HG03135 (cell line): ENCODE measurements around the gene PRXL2C.
"Not testable (repeated sequence)": the region's sequence is repeated elsewhere in the genome, so short reads cannot be mapped to it uniquely, and the experiment has no call there.

Experiments used
- ATAC-seq: cut with Tn5 transposase; IDR thresholded peaks from one replicate; pipeline ENCODE4 v1.9.1; 2021; ENCODE audit warnings: mild to moderate bottlenecking, moderate library complexity; ENCODE audit not compliant: unreplicated experiment

Gene PRXL2C

DNA sequence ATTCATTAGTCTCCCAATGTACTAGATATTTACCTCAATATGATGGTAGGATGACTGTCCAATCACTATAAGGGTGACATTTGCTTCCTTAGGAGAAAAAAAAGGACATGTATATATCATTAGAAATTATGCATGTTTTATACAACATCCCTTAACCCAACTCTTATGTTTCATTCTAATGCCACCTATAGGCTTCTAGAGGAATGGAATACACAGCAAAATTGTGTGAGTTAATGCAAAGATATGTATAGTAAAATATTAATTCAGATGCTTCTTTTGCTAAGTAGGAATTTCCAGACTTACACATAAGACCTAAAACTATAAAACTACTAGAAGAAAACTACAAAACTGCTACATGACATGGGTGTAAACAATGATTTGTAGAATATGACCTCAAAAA lies 3.5 kb downstream of the PRXL2C start:
- ATAC-seq: no peak

DNA sequence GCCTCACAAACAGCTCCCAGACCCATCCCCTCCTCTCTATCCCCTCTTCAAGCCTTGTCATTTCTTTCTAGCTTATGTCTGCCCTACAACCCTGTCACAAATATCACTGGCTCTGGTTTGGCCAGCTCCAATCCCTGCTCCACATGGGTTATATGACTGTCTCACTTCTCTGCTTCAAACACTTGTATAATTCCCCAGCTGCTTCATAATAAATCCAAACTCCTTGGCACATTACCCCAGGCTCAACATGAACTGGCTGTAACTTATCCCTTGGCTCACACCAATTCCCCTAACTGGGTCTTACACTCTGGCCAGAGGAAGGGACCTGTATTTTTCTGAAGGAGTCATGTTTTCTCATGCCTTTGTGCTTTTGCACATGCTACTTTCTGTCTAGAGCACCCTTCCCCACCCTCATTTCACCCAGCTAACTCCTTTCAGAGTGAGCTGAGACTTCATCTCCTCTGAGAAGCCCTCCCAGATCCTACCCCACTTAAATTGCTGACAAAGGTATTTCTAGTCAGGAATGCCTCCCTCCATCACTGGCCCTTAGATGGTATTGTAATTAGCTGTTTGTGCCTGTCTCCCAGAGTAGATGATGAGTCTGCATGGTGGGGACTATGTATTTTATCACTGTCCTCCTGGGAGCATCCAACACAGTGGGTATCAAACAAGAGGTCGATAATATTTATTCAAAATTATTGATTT lies 5.3 kb downstream of the PRXL2C start:
- ATAC-seq: no peak

GRCh38 chr9:96646081-96646991 lies 8.8 kb downstream of the PRXL2C start:
- ATAC-seq: no peak

GRCh38 chr9:96644137-96644536 lies 11.0 kb downstream of the PRXL2C start:
- ATAC-seq: no peak

DNA sequence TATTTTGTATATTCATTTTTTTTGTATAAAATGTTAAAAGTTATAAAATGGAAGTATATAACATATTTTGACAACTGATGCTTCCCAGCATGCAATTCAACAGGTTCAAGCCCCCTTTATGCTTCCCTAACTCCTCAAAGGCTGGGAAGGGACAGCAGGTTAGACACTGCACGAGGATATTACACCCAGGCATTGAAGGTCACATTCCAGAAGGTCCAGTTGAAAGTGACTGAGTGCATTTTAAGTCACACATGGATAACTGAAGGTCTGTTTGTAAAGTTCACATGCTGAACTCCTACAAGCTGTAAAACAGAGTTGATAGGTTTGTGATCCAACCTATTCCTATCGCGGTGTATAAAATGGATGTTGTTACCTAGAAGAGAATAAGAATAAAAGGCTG lies 13.6 kb downstream of the PRXL2C start:
- ATAC-seq: no peak

GRCh38 chr9:96638606-96639364 lies 16.3 kb downstream of the PRXL2C start:
- ATAC-seq: no peak

DNA sequence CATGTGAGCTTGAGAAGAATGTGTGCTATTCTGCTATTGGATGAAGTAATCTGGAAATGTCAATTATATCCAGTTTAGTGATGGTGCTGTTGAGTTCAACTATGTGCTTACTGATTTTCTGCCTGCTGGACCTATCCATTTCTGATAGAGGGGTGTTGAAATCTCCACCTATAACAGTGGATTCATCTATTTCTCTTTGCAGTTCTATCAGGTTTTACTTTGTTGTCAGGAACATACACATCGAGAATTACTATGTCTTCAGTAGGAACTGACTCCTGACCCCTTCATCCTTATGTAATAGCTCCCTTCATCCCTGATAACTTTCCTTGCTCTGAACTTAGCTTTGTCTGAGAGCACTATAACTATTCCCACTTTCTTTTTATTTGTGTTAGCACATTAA lies 18.7 kb downstream of the PRXL2C start:
- ATAC-seq: no peak

DNA sequence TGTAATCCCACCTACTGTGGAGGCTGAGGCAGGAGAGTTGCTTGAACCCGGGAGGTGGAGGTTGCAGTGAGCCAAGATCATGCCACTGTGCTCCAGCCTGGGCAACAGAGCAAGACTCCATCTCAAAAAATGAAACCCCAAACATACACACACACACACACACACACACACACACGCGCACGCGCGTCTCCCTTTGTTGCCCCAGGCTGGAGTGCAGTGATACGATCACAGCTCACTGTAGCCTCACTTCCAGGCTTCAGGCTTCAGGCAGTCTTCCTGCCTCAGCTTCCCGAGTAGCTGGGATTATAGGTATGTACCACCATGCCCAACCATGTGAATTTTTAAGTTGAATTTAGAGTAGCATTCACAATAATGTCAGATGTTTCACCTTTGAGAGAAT lies 21.5 kb downstream of the PRXL2C start:
- not testable (repeated sequence) for ATAC-seq

GRCh38 chr9:96626912-96627311 lies 28.2 kb downstream of the PRXL2C start:
- no peak for ATAC-seq

GRCh38 chr9:96621618-96622017 lies 33.5 kb downstream of the PRXL2C start:
- ATAC-seq: no peak

GRCh38 chr9:96620832-96621269 lies 34.3 kb downstream of the PRXL2C start:
- no peak for ATAC-seq

GRCh38 chr9:96620181-96620514 lies 35.0 kb downstream of the PRXL2C start:
- no peak for ATAC-seq

GRCh38 chr9:96619491-96620180 lies 35.5 kb downstream of the PRXL2C start, which contains the start of gene CDC14B:
CDC14B (minus strand) TSS chr9:96619843; CDS start chr9:96619378, 465 bp downstream.
- ATAC-seq: no peak

GRCh38 chr9:96619124-96619465 lies 36.0 kb downstream of the PRXL2C start:
- ATAC-seq: no peak

- ATAC-seq: no peak
Observed at GRCh38 chr9:96618209-96619123, 36.7 kb downstream of the PRXL2C start.

DNA sequence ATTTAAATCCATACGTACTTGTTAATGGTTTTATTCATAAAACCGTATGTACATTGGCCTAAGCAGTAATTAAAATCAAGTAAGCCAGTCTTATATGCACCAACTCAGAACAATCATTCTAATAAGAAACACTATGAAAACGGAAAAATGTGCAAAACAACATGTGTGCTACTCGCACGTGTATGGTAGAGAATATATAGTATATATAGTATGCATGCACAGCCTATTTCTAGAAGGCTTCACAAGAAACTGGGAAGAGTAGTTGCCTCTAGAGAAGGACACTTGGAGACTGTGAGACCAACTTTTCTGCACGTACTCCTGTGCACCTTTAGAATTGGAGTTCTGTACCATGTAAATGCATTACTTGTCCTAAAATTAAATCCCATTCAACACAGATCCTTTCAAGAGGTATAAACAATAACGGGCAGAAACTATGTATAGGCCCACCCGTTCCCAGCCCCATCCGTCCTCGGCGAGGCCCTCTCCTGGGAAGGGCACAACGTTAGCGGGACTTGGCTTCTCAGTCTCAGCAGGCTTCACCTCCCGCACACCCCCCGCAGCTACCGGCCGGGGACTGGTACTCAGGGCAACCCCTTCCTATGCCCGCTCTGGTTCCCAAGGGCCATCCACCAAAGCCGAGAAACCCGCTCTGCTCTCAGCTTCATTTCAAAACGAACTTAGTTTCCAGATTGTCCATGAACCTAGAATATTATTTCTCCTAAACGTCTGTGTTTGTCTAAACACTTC lies 37.5 kb downstream of the PRXL2C start:
- no peak for ATAC-seq

GRCh38 chr9:96616817-96617438 lies 38.2 kb downstream of the PRXL2C start:
- ATAC-seq: no peak

- ATAC-seq: no peak
Observed at GRCh38 chr9:96615411-96615810, 39.7 kb downstream of the PRXL2C start.

- not testable (repeated sequence) for ATAC-seq
Observed at GRCh38 chr9:96614664-96615063, 40.5 kb downstream of the PRXL2C start.
